DND-41 (cell line): ENCODE results near the gene RBM26.
"Not testable (repeated sequence)": the region's sequence is repeated elsewhere in the genome, so short reads cannot be mapped to it uniquely, and the experiment has no call there.

Experiments used
- ATAC-seq: fragments of 200-7000 bp; cut with Tn5 transposase; 3 replicates; pipeline ENCODE4 v1.9.1; 2021; ENCODE audit warnings: low read depth; ENCODE audit not compliant: insufficient read depth
- DNase-seq: peaks from one replicate; pipeline ENCODE4 v3.0.0-alpha.2; 2020
- H2AFZ ChIP-seq: 2 replicates; pipeline ENCODE4 v1.6.0; 2012; ENCODE audit warnings: low read depth, low read length
- H3K27ac ChIP-seq: 2 replicates; pipeline ENCODE4 v1.5.1; 2012; ENCODE audit warnings: low read length, inconsistent platforms
- H3K27me3 ChIP-seq: fragments of 200-600 bp; sonication (generic); 2 replicates; pipeline ENCODE4 v1.6.0; 2012; ENCODE audit warnings: low read length, mild to moderate bottlenecking, inconsistent platforms; ENCODE audit not compliant: insufficient read depth, poor library complexity
- H3K36me3 ChIP-seq: 2 replicates; pipeline ENCODE4 v1.5.1; 2012; ENCODE audit warnings: low read length, inconsistent platforms; ENCODE audit not compliant: insufficient read depth
- H3K4me1 ChIP-seq: 2 replicates; pipeline ENCODE4 v1.5.1; 2012; ENCODE audit warnings: mild to moderate bottlenecking, low read length; ENCODE audit not compliant: insufficient read depth
- H3K4me2 ChIP-seq: 2 replicates; pipeline ENCODE4 v1.6.0; 2012; ENCODE audit warnings: mild to moderate bottlenecking, moderate library complexity, low read length, inconsistent platforms; ENCODE audit not compliant: insufficient read depth
- H3K4me3 ChIP-seq, 2 experiments: fragments of 200-600 bp in 1 of 2; shearing (Covaris generic) in 1 of 2; 2 replicates each; pipeline ENCODE4 v1.5.1; 2012 to 2016; ENCODE audit warnings: inconsistent platforms in 2 of 2, low read length in 2 of 2, mild to moderate bottlenecking in 2 of 2, low read depth in 1 of 2, moderate library complexity in 1 of 2
- H3K79me2 ChIP-seq: 2 replicates; pipeline ENCODE4 v1.6.0; 2012; ENCODE audit warnings: low read length, inconsistent platforms; ENCODE audit not compliant: insufficient read depth
- H3K9ac ChIP-seq: 2 replicates; pipeline ENCODE4 v1.6.0; 2012; ENCODE audit warnings: low read depth, mild to moderate bottlenecking, inconsistent platforms, low read length, moderate library complexity
- H3K9me3 ChIP-seq: 2 replicates; pipeline ENCODE4 v1.5.1; 2012; ENCODE audit warnings: low read length, moderate library complexity, mild to moderate bottlenecking, inconsistent platforms; ENCODE audit not compliant: insufficient read depth, severe bottlenecking
- H4K20me1 ChIP-seq: 2 replicates; pipeline ENCODE4 v1.6.0; 2012; ENCODE audit warnings: low read length; ENCODE audit not compliant: insufficient read depth
- EZH2 ChIP-seq: IDR thresholded peaks from 3 replicates; pipeline ENCODE4 v1.6.1; 2012; ENCODE audit warnings: borderline replicate concordance, low read depth, mild to moderate bottlenecking, moderate library complexity, low read length, inconsistent platforms; ENCODE audit not compliant: severe bottlenecking
- TF ChIP-seq, protein P1 (sequence below): IDR thresholded peaks from 2 replicates; pipeline ENCODE4 v1.5.1; 2012; ENCODE audit warnings: borderline replicate concordance, low read length, moderate library complexity, mild to moderate bottlenecking; ENCODE audit not compliant: poor library complexity, severe bottlenecking; ENCODE audit errors: extremely low read depth

The RBM26 gene

DNA sequence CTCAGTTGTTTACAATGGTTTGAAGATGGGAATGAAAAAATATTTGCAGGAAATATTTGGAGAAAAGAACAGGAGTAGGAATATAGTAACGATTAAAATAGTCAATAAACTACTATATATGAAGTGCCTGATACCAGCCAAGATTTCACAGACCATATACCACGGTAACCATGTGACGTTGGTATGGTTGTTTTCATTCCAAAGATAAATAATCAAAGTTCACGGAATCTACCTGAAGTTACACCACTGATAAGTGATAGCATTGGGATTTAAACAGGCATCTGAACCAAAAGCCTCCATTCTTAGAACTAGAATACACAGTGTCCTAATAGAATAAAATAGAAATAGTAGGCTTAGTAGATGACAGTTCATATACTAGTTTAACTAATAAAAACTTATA is 123.5 kb downstream of the RBM26 start:
- Histone ChIP-seq H3K27ac (no peak overlapping the region), H3K9ac (no peak overlapping the region), H3K4me1 (no peaks in the 10 kb centered on the region), H3K4me2 (no peak overlapping the region), H4K20me1 (no peaks in the 10 kb centered on the region), H3K9me3 (no peaks in the 10 kb centered on the region), H3K79me2 (no peaks in the 10 kb centered on the region), H3K27me3 (peaks cover 11% of the 10 kb centered on the region), H2AFZ (no peak overlapping the region), H3K4me3 (no peak overlapping the region), H3K36me3 (no peaks in the 10 kb centered on the region)
- no peak for TF ChIP-seq EZH2
- TF ChIP-seq, protein P1, sequence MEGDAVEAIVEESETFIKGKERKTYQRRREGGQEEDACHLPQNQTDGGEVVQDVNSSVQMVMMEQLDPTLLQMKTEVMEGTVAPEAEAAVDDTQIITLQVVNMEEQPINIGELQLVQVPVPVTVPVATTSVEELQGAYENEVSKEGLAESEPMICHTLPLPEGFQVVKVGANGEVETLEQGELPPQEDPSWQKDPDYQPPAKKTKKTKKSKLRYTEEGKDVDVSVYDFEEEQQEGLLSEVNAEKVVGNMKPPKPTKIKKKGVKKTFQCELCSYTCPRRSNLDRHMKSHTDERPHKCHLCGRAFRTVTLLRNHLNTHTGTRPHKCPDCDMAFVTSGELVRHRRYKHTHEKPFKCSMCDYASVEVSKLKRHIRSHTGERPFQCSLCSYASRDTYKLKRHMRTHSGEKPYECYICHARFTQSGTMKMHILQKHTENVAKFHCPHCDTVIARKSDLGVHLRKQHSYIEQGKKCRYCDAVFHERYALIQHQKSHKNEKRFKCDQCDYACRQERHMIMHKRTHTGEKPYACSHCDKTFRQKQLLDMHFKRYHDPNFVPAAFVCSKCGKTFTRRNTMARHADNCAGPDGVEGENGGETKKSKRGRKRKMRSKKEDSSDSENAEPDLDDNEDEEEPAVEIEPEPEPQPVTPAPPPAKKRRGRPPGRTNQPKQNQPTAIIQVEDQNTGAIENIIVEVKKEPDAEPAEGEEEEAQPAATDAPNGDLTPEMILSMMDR = no peak
- DNase-seq = no peak
- no peak for ATAC-seq

- Histone ChIP-seq H3K4me2 (no peak overlapping the region), H3K79me2 (no peaks in the 10 kb centered on the region), H4K20me1 (no peaks in the 10 kb centered on the region), H3K4me1 (no peaks in the 10 kb centered on the region), H3K27ac (no peak overlapping the region), H3K9me3 (no peaks in the 10 kb centered on the region), H3K36me3 (no peaks in the 10 kb centered on the region), H3K4me3 (no peak overlapping the region), H2AFZ (no peak overlapping the region), H3K27me3 (peaks cover 11% of the 10 kb centered on the region), H3K9ac (no peak overlapping the region)
- DNase-seq (no peak), ATAC-seq (no peak)
- TF ChIP-seq, protein P1 = no peak
- no peak for TF ChIP-seq EZH2
Measured at GRCh38 chr13:79281339-79281747, 124.7 kb downstream of the RBM26 start.

DNA sequence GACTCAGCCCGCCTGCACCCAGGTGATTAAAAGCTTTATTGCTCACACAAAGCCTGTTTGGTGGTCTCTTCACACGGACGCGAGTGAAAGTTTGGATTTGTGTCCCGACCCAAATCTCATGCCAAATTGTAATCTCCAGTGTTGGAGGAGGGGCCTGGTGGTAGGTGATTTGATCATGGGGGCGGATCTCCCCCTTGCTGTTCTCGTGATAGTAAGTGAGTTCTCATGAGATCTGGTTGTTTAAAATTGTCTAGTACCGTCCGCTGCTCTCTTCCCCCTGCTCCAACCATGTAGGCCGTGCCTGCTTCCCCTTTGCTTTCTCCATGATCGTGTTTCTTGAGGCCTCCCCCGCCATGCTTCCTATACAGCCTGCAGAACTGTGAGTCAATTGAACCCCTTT is 126.3 kb downstream of the RBM26 start:
- H2AFZ ChIP-seq, H4K20me1 ChIP-seq, H3K4me2 ChIP-seq, H3K36me3 ChIP-seq, H3K4me1 ChIP-seq, H3K4me3 ChIP-seq, H3K27ac ChIP-seq, ATAC-seq, H3K9me3 ChIP-seq, DNase-seq, H3K9ac ChIP-seq, H3K27me3 ChIP-seq, H3K79me2 ChIP-seq: not testable (repeated sequence)

DNA sequence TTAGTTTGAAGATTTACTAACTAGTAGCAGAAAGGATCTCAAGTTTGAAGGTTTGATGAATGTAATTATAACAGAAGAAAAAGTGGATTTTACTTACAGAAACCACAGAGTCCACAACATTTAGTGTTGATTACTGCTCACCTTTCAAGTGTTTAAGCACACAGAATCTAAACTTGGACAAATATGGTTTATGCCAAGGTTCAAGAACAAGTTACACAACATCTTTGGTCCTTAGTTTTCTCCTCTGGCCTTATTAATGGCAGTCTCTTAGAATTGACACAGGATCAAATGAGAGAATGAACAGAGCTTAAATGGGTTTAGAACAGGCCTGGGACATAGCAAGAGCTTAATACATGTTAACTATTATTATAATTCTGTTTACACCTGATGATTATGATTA is 133.0 kb downstream of the RBM26 start:
- DNase-seq = no peak
- Histone ChIP-seq H3K79me2 (no peaks in the 10 kb centered on the region), H4K20me1 (no peaks in the 10 kb centered on the region), H3K9me3 (no peaks in the 10 kb centered on the region), H2AFZ (no peak overlapping the region), H3K36me3 (no peaks in the 10 kb centered on the region), H3K4me1 (no peaks in the 10 kb centered on the region), H3K9ac (no peak overlapping the region), H3K27me3 (peaks cover 4% of the 10 kb centered on the region), H3K4me2 (no peak overlapping the region), H3K27ac (no peak overlapping the region), H3K4me3 (no peak overlapping the region)
- TF ChIP-seq, protein P1 = no peak
- no peak for TF ChIP-seq EZH2
- ATAC-seq = no peak
